Prostate gland (tissue), 2 donors: ENCODE measurements around the gene ADCY7. TPM values are rescaled to one million over a fixed set of nuclear protein-coding genes. Genes with fewer than 3 reads are reported as not detected.

ENCODE experiments used
- DNase-seq: peaks from one replicate; pipeline ENCODE4 v3.0.0-alpha.2; 2019; ENCODE audit warnings: low spot score
- H3K27ac ChIP-seq, 2 donors: fragments of 200-600 bp; sonication (generic); 2 replicates each; pipeline ENCODE4 v1.5.1; 2017 to 2019
- H3K27me3 ChIP-seq: fragments of 200-600 bp; sonication (generic); replicated peaks from 2 replicates; pipeline ENCODE4 v1.5.1; 2019; ENCODE audit not compliant: insufficient read depth
- H3K36me3 ChIP-seq, 2 donors: fragments of 200-600 bp; sonication (generic); 1 replicate in 1 of 2; 2 replicates in 1 of 2; pipeline versions ENCODE4 v1.5.1 to v1.8.1; 2017 to 2019
- H3K4me1 ChIP-seq: fragments of 200-600 bp; sonication (generic); replicated peaks from 2 replicates; pipeline ENCODE4 v1.5.1; 2019
- H3K4me3 ChIP-seq, 2 donors: fragments of 200-600 bp; sonication (generic); 2 replicates each; pipeline ENCODE4 v1.5.1; 2017 to 2019
- H3K9me3 ChIP-seq: fragments of 200-600 bp; sonication (generic); 2 replicates; pipeline ENCODE4 v1.5.1; 2017
- POLR2A ChIP-seq: fragments of 450-650 bp; IDR thresholded peaks from one replicate; pipeline ENCODE4 v1.6.1; 2016; ENCODE audit warnings: antibody characterized with exemption, mild to moderate bottlenecking
- POLR2AphosphoS5 ChIP-seq: sonication (generic); formaldehyde crosslinking; IDR thresholded peaks from one replicate; pipeline ENCODE4 v1.6.1; 2017; ENCODE audit warnings: antibody characterized with exemption
- WGBS: methylation state at CpG from one replicate; pipeline ENCODE4 v1.1.5; 2018; 5-methylcytosine and 5-hydroxymethylcytosine counted together
- intact Hi-C: fragments of 100-400 bp; cut with DNase I; formaldehyde crosslinking; loops from one replicate; pipeline ENCODE4 v1.14.2; 2022
- total RNA-seq, 2 donors: library from RNA; depleted of rRNA; stranded (reverse); fragments of >200 nt; gene quantifications; one replicate each; pipeline ENCODE4 v1.1.0, GENCODE V29; 2016
- TF ChIP-seq, protein P1 (sequence below), 4 experiments: fragments of 200-600 bp in 2 of 4; fragments of 450-650 bp in 2 of 4; sonication (generic) in 2 of 4; IDR thresholded peaks; 1 replicate in 3 of 4; 2 replicates in 1 of 4; pipeline ENCODE4 v1.5.1; 2016 to 2019; ENCODE audit warnings: antibody characterized with exemption in 4 of 4, mild to moderate bottlenecking in 2 of 4, moderate library complexity in 2 of 4

Gene ADCY7
- total RNA-seq, 2 donors from 2014 or later, result 2.0 to 10.9 TPM

DNA sequence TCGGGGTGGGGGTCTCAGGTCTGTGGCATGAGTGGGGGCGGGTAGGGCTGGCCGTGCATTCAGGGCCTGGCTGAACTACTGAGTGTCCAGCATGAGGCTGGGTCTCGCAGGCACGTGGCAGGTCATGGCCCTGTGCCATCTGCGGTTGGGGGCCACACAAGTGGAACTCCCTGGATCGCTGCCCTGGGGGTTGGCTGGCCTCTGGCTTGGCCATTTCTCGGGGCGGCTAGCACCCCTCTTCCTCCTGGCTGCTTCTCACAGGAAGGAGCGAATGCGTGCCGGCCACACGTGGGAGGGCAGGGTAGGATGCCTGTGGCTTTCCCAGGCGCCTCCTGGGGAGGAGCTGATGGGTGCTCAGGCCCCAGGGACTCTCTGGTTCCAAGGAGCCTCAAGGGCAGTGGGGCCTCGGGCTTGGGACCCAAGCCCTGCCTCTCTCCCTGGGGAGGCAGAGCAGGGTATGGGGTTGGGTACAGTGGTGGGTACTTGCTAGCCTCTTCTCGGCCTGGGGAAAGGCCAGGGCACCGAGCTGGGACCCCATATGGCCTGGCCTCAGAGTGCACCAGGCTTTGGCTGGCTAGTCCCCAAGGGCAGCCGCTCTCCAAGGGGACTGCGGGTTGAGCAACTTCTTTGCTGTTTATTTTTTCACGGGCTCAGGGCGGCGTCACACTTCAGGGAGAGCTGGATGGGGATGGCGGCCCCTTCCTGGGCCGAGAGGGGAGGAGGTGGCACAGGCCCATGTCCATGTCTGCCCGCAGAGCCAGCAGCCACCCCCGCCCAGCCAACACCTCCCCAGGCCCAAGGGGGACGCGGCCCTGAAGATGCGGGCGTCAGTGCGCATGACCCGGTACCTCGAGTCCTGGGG is 37.5 kb downstream of the ADCY7 start:
- no peak for TF ChIP-seq POLR2AphosphoS5
- TF ChIP-seq, protein P1, sequence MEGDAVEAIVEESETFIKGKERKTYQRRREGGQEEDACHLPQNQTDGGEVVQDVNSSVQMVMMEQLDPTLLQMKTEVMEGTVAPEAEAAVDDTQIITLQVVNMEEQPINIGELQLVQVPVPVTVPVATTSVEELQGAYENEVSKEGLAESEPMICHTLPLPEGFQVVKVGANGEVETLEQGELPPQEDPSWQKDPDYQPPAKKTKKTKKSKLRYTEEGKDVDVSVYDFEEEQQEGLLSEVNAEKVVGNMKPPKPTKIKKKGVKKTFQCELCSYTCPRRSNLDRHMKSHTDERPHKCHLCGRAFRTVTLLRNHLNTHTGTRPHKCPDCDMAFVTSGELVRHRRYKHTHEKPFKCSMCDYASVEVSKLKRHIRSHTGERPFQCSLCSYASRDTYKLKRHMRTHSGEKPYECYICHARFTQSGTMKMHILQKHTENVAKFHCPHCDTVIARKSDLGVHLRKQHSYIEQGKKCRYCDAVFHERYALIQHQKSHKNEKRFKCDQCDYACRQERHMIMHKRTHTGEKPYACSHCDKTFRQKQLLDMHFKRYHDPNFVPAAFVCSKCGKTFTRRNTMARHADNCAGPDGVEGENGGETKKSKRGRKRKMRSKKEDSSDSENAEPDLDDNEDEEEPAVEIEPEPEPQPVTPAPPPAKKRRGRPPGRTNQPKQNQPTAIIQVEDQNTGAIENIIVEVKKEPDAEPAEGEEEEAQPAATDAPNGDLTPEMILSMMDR (IDR thresholded peaks at IDR 0.05), result no peak
- TF ChIP-seq POLR2A, result no peak
- intact Hi-C loops, result no loop called here
- Histone ChIP-seq H3K9me3 (no peaks in the 10 kb centered on the region), H3K36me3 (no peaks in the 10 kb centered on the region), H3K4me1 (no peaks in the 10 kb centered on the region), H3K27ac (no peak overlapping the region), H3K4me3 (no peak overlapping the region), H3K27me3 (no peaks in the 10 kb centered on the region)
- 89% methylated on average over 31 of the region's 33 CpGs for WGBS
- no peak for DNase-seq

DNA sequence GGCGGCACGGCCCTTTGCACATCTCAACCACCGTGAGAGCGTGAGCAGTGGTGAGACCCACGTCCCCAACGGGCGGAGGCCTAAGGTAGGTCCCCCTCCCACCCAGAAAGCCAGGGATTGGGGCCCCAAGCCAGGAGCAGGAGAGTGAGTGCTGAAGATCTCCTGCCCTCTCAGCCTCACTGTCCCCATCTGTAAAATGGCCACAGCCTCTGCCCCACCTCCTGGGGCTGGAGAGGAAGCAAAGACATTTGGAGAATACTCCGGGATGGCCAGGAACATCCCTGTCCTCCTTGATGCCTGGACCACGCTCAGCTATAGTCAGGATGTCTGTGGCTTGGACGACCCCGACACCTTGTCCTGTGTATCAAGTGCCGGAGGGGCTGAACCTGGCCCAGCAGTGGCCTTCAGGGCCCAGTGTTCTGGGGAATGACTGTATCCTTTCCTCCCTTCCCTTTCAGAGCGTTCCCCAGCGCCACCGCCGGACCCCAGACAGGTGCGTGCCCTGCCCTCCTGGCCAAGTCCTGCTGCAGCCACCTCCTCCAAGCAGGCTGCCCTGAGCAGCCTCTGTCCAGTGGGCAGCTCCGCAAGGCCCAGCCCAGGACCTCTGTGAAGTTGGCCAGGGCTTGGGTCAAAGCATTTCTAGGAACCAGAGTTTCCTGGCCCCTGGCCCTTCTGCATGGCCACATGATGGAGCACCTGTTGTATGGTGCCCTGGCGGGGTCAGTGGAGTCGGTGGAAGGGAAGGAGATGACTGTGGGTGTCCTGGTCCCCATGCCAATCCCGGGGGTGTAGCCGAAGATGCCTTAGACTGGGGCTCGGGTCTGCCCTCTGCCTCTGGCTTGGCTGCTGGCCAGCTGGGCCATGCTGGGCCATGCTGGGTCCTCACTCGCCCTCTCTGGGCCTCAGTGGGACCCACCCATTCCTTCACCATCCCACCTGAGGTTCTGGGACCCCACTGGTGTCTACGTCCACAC is 38.4 kb downstream of the ADCY7 start:
- 93% methylated on average over 20 of the region's 25 CpGs for WGBS
- Histone ChIP-seq H3K36me3 (no peaks in the 10 kb centered on the region), H3K27me3 (no peaks in the 10 kb centered on the region), H3K27ac (no peak overlapping the region), H3K4me1 (no peaks in the 10 kb centered on the region), H3K9me3 (no peaks in the 10 kb centered on the region), H3K4me3 (no peak overlapping the region)
- TF ChIP-seq POLR2AphosphoS5 (no peak), POLR2A (no peak)
- TF ChIP-seq, protein P1 (IDR thresholded peaks at IDR 0.05), result no peak
- intact Hi-C loops, result no loop called here
- no peak for DNase-seq

DNA sequence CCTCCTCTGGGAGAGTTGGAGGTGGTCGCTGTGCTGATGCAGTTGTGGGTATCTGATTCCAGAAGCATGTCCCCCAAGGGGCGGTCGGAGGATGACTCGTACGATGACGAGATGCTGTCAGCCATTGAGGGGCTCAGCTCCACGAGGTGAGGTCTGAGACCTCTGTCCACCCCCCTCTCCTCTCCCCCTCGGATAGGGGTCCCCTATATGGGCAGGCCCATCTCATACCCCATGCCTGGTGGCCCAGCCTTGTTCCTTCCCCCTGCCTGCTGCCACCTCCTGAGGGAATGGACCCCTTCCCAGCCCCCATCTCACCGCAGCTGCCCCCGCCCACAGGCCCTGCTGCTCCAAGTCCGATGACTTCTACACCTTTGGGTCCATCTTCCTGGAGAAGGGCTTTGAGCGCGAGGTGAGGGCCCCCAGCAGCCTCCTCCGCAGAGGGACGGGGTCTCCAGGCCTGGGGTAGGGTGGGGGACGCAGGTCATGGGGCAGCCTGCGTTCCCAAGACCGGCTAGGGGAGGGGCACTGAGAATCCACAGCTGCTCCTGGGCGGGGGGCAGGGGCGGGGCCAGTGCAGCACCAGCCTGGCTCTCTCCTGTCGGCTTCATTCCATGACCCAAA is 39.2 kb downstream of the ADCY7 start:
- Histone ChIP-seq H3K27me3 (no peaks in the 10 kb centered on the region), H3K36me3 (no peaks in the 10 kb centered on the region), H3K9me3 (no peaks in the 10 kb centered on the region), H3K4me1 (no peaks in the 10 kb centered on the region), H3K4me3 (no peak overlapping the region), H3K27ac (no peak overlapping the region)
- DNase-seq, result no peak
- intact Hi-C loops, result no loop called here
- 84% methylated on average over 21 of the region's 21 CpGs for WGBS
- TF ChIP-seq POLR2A (no peak), POLR2AphosphoS5 (no peak)
- TF ChIP-seq, protein P1 (IDR thresholded peaks at IDR 0.05), result no peak

DNA sequence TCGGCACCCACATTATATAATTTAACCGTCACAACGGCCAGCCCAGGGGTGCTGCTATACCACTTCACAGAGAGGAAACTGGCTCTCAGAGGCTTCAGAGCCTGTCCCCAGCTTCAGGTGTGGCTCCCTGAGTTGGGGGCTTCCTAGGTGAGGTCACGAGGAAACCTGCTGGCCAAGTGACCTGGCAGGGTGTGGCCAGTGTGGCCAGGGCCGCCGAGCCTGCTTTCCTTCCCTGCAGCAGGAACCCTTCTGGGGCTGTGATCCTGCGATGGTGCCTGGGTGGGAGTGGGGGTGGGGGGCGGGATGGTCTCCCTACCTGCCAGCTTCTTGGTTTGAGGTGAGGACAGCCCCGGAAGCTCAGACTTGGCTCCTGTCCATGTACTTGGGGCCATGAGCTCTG is 39.9 kb downstream of the ADCY7 start:
- no peak for DNase-seq
- Histone ChIP-seq H3K36me3 (no peaks in the 10 kb centered on the region), H3K9me3 (no peaks in the 10 kb centered on the region), H3K4me1 (no peaks in the 10 kb centered on the region), H3K27me3 (no peaks in the 10 kb centered on the region), H3K4me3 (no peak overlapping the region), H3K27ac (no peak overlapping the region)
- intact Hi-C loops, result no loop called here
- TF ChIP-seq POLR2AphosphoS5, result no peak
- TF ChIP-seq, protein P1 (IDR thresholded peaks at IDR 0.05), result no peak
- no peak for TF ChIP-seq POLR2A
- 74% methylated on average over 9 of the region's 9 CpGs for WGBS
